CD4-positive, alpha-beta T cell treated with Interleukin-17A for 4 hours (primary cell): ENCODE measurements around the gene ZNF554.
A peak's percentile ranks its signal among the peaks of the same experiment; 100 is the strongest.

Source experiments
- DNase-seq: peaks from one replicate; pipeline ENCODE4 v3.0.0-alpha.2; 2020; ENCODE audit warnings: mixed read lengths

The ZNF554 gene

GRCh38 chr19:2834294-2834871 lies 14.7 kb downstream of the ZNF554 start:
- DNase-seq = no peak

- no peak for DNase-seq
Observed at GRCh38 chr19:2837430-2837829, 17.8 kb downstream of the ZNF554 start.

DNA sequence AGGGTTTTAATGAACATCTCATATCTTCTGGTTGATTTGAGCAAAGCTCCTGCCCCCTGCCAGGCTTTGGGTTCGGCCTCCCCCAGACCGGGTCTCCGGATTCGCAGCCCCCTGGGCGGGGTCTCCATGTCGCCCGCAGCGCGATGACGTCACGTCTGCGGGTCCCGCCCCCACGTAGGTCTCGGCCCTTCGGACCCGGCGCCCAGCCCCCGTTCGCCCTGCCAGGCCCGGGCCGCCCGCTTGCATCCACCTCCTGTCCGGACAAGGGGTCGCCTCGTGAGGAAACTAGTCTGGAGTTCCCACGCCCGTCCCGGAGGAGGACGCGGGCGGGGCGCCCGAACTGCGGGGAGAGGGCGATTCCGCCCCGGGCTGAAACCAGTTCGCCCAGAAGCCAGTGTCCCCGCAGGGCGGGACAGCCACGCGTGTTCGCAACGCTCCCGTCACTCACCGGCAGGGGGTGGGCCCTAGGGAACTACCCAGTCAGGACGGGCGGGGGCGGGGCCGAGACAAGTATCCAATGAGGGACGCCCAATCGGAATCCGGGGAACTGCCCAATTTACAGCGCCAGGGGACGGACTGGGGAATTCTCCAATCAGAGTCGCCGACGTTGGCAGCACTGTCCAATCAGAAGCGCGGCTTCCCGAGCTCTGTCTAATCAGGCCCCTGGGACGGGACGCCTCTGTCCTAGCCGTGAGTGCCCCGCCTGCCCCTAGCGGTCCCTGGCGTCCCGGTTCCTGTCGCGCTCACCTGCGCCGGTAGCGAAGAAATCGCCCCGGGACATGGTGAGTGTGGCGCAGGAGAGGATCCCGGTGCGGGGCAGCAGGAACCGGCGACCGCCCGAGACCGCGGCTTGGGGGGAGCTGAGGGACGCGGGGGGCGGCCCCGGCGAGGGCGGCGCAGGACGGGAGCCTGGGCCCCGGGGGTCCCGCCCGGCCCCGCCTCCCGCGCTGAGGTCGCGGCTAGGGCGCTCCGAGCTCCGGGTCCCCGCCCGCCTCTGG lies 21.4 kb downstream of the ZNF554 start, which contains the start of gene ZNF555:
Gene ZNF555 (plus strand): TSS at position 682 of the 998 bp plus-strand sequence. CDS start 98 bp downstream, at position 780.
- peak; percentile 99 for DNase-seq

- DNase-seq = peak; percentile 13
Observed at GRCh38 chr19:2841855-2842574, 22.3 kb downstream of the ZNF554 start.

- DNase-seq = no peak
Observed at GRCh38 chr19:2845107-2845506, 25.4 kb downstream of the ZNF554 start.

- DNase-seq = no peak
Observed at GRCh38 chr19:2846180-2846894, 26.7 kb downstream of the ZNF554 start.

GRCh38 chr19:2847507-2847906 lies 27.8 kb downstream of the ZNF554 start:
- DNase-seq = no peak

DNA sequence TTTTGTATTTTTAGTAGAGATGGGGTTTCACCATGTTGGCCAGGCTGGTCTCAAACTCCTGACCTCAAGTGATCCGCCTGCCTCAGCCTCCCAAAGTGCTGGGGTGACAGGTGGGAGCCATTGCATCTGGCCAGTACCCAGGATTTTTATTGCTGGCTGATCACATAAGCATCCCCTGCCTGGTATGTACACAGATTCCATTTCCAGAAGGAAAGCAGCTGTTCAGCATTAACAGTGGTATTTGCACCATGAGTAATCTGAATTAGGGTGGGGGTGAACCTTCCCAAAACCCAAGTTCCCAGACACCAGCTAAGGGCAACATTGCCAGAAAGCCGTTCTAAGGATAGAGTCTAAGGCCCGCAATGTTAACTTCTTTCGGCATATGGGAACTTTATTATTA lies 28.9 kb downstream of the ZNF554 start:
- no peak for DNase-seq

- DNase-seq = peak; percentile 6
Observed at GRCh38 chr19:2850256-2850925, 30.7 kb downstream of the ZNF554 start.

DNA sequence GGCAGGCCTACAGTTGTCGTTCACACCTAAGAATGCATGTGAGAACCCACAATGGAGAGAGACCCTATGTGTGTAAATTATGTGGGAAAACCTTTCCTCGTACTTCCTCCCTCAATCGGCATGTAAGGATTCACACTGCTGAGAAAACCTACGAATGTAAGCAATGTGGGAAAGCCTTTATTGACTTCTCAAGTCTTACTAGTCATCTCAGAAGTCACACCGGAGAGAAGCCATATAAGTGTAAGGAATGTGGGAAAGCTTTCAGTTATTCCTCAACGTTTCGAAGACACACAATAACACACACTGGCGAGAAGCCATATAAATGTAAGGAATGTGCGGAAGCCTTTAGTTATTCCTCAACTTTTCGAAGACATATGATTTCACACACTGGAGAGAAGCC lies 32.9 kb downstream of the ZNF554 start:
- no peak for DNase-seq

- DNase-seq = no peak
Observed at GRCh38 chr19:2853015-2853606, 33.4 kb downstream of the ZNF554 start.

DNA sequence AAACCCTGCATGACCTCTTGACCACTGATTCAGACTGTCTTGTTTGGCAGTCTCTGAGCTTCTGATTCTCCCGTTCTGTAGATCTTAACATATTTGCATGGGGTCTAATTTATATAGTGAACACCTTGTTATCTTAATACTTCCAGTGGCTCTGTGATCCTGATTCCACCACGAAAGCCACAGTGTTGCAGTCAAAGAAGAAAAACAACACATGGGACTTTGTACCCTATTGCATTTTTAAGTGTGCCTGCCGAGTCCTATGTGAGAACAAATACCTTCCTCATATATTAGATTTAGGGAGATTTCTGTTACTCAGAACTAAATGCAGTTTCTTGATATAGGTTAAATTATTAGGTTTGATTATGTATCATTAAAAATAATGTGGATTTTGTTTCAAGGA lies 35.2 kb downstream of the ZNF554 start:
- no peak for DNase-seq

- peak; percentile 21 for DNase-seq
Observed at GRCh38 chr19:2856457-2857050, 36.9 kb downstream of the ZNF554 start.

- DNase-seq = no peak
Observed at GRCh38 chr19:2858864-2859263, 39.2 kb downstream of the ZNF554 start.

GRCh38 chr19:2863816-2864215 lies 44.1 kb downstream of the ZNF554 start:
- DNase-seq = no peak

DNA sequence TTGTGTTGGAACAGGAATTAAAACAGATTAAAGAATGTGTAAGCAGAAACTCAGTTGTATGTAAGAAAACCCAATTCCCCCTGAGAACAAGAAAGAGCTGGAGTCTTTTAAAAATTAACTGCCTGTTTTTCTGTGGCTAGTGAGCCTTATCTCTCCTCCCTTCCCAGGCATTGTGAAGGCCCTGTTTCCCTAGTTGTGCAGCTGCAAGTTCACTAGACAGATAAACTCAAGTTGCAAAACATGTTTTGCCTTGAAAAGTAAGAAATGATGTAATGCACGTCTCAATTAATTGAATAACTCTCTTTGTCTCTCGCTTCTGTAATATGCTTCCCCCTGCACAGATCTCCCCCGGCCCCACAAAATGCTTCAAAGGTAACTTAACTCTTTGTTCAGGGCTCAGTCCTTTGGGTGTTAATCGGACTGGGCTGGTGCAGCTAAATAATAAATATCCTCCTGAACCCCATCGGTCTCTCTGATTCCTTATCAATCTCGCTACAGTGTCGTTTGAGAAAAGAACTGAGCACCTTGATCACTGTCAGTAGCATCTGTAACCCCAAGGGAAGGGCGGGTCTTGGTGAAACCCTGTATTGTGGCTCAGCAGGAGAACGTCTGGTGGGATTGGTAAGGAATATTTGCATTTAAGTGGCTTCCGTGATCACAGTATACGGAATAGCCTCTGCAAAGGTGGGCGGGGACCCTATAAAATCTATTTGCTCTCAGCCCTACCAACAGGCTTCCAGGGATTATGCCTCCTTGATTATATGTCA lies 45.8 kb downstream of the ZNF554 start:
- no peak for DNase-seq

DNA sequence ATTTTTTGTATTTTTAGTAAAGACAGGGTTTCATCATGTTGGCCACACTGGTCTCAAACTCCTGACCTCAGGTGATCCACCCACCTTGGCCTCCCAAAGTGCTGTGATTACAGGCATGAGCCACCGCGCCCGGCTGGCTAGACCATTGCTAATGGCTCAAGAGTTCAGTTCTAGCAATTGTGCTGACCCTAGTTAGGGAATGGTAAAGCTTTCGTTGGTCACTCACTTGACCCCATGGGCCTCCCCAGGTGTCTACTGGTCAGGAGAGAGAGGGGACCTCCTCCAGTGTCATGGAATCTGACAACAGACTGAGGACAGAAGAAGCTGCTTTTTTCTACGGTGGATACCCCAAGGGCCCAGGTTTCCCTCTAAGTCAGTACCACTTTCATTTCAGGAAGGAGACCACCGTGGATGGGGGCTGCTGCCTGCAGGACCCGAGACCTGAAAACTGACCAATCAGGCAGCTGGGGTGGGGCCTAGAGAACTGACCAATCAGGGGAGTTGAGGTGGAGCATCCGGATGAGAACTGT lies 46.9 kb downstream of the ZNF554 start:
- DNase-seq = no peak

DNA sequence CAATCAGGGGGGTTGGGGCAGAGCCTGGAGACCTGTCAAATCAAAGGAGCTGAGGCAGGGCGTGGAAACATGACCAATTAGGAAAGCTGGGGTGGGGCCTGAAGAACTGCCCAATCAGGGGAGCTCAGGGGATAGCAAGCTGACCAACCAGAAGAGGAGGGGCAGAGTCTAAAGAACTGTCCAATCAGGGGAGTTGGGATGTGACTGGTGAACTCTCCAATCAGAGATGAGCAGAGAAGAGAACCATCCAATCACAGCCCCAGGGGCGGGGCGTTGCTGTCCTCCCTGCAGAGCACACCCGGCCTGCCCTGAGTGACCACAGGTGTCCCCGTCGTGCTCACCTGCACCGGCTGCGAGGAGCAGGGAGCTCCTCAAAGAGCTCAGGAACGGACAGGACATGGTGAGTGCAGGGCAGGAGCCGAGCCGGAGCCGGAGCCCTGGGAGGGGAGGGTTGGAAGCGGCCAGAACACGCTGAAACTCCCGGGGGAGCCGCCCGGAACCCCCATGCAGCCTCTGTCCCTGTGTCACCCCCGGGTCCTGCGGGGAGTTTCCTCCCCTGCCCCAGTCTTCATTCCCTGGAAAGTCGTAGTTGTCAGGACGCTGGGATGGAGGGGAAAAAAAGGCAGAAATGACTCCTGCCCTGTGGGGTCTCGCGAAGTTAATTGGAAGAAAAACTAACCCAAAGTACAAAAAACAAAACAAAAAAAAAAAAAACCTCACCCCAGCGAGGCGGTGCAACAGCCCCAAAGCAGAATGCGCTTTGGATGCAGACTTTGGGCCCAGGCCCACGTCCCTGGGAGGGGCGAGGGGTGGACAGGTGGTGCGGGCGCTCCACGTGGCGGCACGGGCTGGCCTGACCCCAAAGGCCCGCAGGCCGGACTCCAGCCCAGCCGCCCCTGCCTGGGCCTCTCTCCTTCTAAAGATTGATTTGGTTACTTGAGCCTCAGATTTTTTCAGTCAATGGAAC lies 47.6 kb downstream of the ZNF554 start, which contains the start of gene ZNF556:
Gene ZNF556 (plus strand): TSS at position 311 of the 967 bp plus-strand sequence. CDS start 87 bp downstream, at position 398.
- no peak for DNase-seq

- DNase-seq = no peak
Observed at GRCh38 chr19:2869618-2870017, 50.0 kb downstream of the ZNF554 start.
